Neural progenitor cell (in vitro differentiated cells): Measurements from ENCODE around the gene NEB. TPM values are rescaled to one million over a fixed set of nuclear protein-coding genes. Genes with fewer than 3 reads are reported as not detected.

Experiments
- DNase-seq: peaks from one replicate; pipeline ENCODE4 v3.0.0-alpha.2; 2016; ENCODE audit warnings: low spot score
- H2AFZ ChIP-seq: fragments of 200-600 bp; sonication (generic); replicated peaks from 2 replicates; pipeline ENCODE4 v1.6.1; 2016; ENCODE audit warnings: antibody characterized with exemption
- H3F3A ChIP-seq: fragments of 200-600 bp; sonication (generic); 2 replicates; pipeline ENCODE4 v1.6.1; 2016; ENCODE audit warnings: antibody characterized with exemption, low read depth
- H3K27ac ChIP-seq: fragments of 200-600 bp; sonication (generic); 2 replicates; pipeline ENCODE4 v1.5.1; 2016; ENCODE audit warnings: mild to moderate bottlenecking
- H3K27me3 ChIP-seq: fragments of 200-600 bp; sonication (generic); 2 replicates; pipeline ENCODE4 v1.6.1; 2016; ENCODE audit warnings: mild to moderate bottlenecking, moderate library complexity
- H3K36me3 ChIP-seq: fragments of 200-600 bp; sonication (generic); 2 replicates; pipeline ENCODE4 v1.5.1; 2016
- H3K4me1 ChIP-seq: fragments of 200-600 bp; sonication (generic); 2 replicates; pipeline ENCODE4 v1.6.1; 2016; ENCODE audit warnings: mixed run types
- H3K4me2 ChIP-seq: fragments of 200-600 bp; sonication (generic); 2 replicates; pipeline ENCODE4 v1.6.1; 2016
- H3K4me3 ChIP-seq: fragments of 200-600 bp; sonication (generic); 2 replicates; pipeline ENCODE4 v1.5.1; 2016
- H3K79me2 ChIP-seq: fragments of 200-600 bp; sonication (generic); 2 replicates; pipeline ENCODE4 v1.6.1; 2016; ENCODE audit warnings: low read depth
- H3K9ac ChIP-seq: fragments of 200-600 bp; sonication (generic); 2 replicates; pipeline ENCODE4 v1.6.1; 2016
- H3K9me3 ChIP-seq: fragments of 200-600 bp; sonication (generic); 2 replicates; pipeline ENCODE4 v1.5.1; 2016; ENCODE audit warnings: low read depth
- H4K20me1 ChIP-seq: fragments of 200-600 bp; sonication (generic); 2 replicates; pipeline ENCODE4 v1.6.1; 2016; ENCODE audit warnings: low read depth
- H3K27ac Mint-ChIP-seq: 3 replicates; pipeline ENCODE4 v1.8.0; 2021; ENCODE audit warnings: mixed read lengths
- H3K27me3 Mint-ChIP-seq: 2 replicates; pipeline ENCODE4 v1.8.0; 2022; ENCODE audit warnings: low read depth, mild to moderate bottlenecking, inconsistent platforms, moderate library complexity, mixed read lengths; ENCODE audit not compliant: insufficient read depth
- H3K36me3 Mint-ChIP-seq: 3 replicates; pipeline ENCODE4 v1.8.0; 2021; ENCODE audit warnings: mixed read lengths
- H3K4me1 Mint-ChIP-seq: 3 replicates; pipeline ENCODE4 v1.8.0; 2021; ENCODE audit warnings: mixed read lengths
- H3K4me3 Mint-ChIP-seq: 3 replicates; pipeline ENCODE4 v1.8.0; 2021; ENCODE audit warnings: mild to moderate bottlenecking, moderate library complexity, mixed read lengths
- H3K9me3 Mint-ChIP-seq: 3 replicates; pipeline ENCODE4 v1.8.0; 2020; ENCODE audit warnings: mixed read lengths
- EZH2 ChIP-seq: fragments of 200-600 bp; sonication (generic); IDR thresholded peaks from 2 replicates; pipeline ENCODE4 v1.6.1; 2017; ENCODE audit warnings: antibody characterized with exemption, mild to moderate bottlenecking, moderate library complexity
- EZH2phosphoT487 ChIP-seq: fragments of 200-600 bp; sonication (generic); IDR thresholded peaks from 2 replicates; pipeline ENCODE4 v1.6.1; 2017; ENCODE audit warnings: antibody characterized with exemption
- total RNA-seq: library from RNA; depleted of rRNA; stranded (reverse); fragments of >200 nt; gene quantifications from 2 replicates; pipeline ENCODE4 v1.2.3, GENCODE V29; 2015; ENCODE audit warnings: low replicate concordance
- TF ChIP-seq, protein P1 (sequence below): fragments of 200-600 bp; sonication (generic); IDR thresholded peaks from 2 replicates; pipeline ENCODE4 v1.5.1; 2017; ENCODE audit warnings: antibody characterized with exemption, mild to moderate bottlenecking

NEB gene
- total RNA-seq, 1 donor from 2014 or later = 0.49 TPM

DNA sequence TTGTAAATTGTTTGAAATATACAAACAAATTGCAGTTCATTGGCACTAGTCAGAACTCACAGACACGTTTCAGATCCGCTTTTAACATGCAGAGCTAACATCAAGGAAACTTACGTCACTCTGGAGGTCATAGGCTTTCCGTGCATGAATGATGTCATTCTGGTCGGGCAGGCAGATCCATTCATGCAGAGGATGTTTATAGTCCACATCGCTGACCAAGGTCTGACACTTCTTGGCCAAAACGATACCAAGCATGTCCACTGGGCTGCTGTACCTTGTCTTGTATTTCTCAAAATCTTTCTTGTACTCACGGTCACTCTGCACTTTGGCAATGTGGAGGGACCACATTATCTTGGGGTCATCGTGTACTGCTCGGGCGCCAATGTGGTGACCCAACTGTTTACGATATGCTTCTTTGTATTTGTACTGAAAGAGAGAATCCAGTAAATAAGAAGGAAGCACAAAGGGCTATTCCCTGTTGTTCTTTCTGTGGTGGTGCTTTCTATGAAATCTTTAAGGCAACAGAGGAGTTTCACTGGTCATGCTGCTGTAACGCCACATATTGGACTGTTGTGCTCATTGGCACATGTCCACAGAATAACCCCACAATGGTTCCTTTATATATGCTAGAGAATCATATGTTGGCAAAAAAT, 114.8 kb downstream of the NEB start:
- no peaks in the 10 kb centered on the region for H3K4me1 Mint-ChIP-seq
- TF ChIP-seq EZH2 (no peak), EZH2phosphoT487 (no peak)
- TF ChIP-seq, protein P1, sequence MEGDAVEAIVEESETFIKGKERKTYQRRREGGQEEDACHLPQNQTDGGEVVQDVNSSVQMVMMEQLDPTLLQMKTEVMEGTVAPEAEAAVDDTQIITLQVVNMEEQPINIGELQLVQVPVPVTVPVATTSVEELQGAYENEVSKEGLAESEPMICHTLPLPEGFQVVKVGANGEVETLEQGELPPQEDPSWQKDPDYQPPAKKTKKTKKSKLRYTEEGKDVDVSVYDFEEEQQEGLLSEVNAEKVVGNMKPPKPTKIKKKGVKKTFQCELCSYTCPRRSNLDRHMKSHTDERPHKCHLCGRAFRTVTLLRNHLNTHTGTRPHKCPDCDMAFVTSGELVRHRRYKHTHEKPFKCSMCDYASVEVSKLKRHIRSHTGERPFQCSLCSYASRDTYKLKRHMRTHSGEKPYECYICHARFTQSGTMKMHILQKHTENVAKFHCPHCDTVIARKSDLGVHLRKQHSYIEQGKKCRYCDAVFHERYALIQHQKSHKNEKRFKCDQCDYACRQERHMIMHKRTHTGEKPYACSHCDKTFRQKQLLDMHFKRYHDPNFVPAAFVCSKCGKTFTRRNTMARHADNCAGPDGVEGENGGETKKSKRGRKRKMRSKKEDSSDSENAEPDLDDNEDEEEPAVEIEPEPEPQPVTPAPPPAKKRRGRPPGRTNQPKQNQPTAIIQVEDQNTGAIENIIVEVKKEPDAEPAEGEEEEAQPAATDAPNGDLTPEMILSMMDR = no peak

DNA sequence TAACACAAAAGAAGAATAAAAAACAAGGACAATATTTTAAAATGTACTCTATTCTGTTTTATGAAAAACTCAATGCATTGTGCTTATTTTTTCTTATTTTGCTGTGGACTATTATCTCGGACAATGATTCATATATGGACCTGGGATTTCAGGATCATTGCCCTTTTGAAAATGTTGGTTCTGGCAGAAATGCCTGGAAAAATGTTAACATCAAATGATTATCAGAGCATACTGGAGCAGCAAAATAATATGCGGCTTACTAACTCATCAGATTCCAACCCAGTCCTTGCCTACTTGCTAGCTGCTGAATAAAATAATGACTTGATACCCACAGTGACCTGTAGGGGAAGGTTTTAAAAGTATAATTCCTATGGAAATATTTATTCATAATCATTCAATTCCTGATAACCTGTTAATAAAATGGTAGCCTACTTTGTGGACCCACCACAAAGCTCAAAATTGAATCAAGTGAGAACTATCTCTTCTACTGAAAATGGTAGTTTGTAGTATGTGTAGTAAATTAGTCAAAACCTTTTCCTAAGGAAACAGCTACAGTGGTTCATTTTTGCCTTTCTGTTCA, 117.4 kb downstream of the NEB start:
- no peak for TF ChIP-seq EZH2
- TF ChIP-seq EZH2phosphoT487 = no peak
- TF ChIP-seq, protein P1 = no peak
- Mint-ChIP-seq H3K9me3 (no peaks in the 10 kb centered on the region), H3K4me3 (no peak overlapping the region), H3K27me3 (no peaks in the 10 kb centered on the region), H3K4me1 (no peaks in the 10 kb centered on the region), H3K27ac (no peak overlapping the region), H3K36me3 (no peaks in the 10 kb centered on the region)
- Histone ChIP-seq H3K4me2 (no peak overlapping the region), H3K36me3 (no peaks in the 10 kb centered on the region), H3K9me3 (no peaks in the 10 kb centered on the region), H3K79me2 (no peaks in the 10 kb centered on the region), H3F3A (no peaks in the 10 kb centered on the region), H3K27ac (no peak overlapping the region), H3K4me1 (no peaks in the 10 kb centered on the region), H3K9ac (no peak overlapping the region), H3K27me3 (no peaks in the 10 kb centered on the region), H3K4me3 (no peak overlapping the region), H4K20me1 (no peaks in the 10 kb centered on the region), H2AFZ (no peak overlapping the region)
- DNase-seq = no peak

More for the DNA sequence above, 114.8 kb downstream of the NEB start:
- Mint-ChIP-seq H3K36me3 (no peaks in the 10 kb centered on the region), H3K27ac (no peak overlapping the region), H3K4me3 (no peak overlapping the region), H3K9me3 (no peaks in the 10 kb centered on the region), H3K27me3 (no peaks in the 10 kb centered on the region)
- H3K4me2 ChIP-seq = no peak overlapping the region
- no peaks in the 10 kb centered on the region for H3K27me3 ChIP-seq
- H3K36me3 ChIP-seq = no peaks in the 10 kb centered on the region
- no peak overlapping the region for H3K27ac ChIP-seq
- H3K4me1 ChIP-seq = no peaks in the 10 kb centered on the region
- no peak overlapping the region for H3K4me3 ChIP-seq
- H4K20me1 ChIP-seq = no peaks in the 10 kb centered on the region
- no peak for DNase-seq
- H3K9ac ChIP-seq = no peak overlapping the region
- H3K9me3 ChIP-seq = no peaks in the 10 kb centered on the region
- no peaks in the 10 kb centered on the region for H3F3A ChIP-seq
- H3K79me2 ChIP-seq = no peaks in the 10 kb centered on the region
- H2AFZ ChIP-seq = no peak overlapping the region

DNA sequence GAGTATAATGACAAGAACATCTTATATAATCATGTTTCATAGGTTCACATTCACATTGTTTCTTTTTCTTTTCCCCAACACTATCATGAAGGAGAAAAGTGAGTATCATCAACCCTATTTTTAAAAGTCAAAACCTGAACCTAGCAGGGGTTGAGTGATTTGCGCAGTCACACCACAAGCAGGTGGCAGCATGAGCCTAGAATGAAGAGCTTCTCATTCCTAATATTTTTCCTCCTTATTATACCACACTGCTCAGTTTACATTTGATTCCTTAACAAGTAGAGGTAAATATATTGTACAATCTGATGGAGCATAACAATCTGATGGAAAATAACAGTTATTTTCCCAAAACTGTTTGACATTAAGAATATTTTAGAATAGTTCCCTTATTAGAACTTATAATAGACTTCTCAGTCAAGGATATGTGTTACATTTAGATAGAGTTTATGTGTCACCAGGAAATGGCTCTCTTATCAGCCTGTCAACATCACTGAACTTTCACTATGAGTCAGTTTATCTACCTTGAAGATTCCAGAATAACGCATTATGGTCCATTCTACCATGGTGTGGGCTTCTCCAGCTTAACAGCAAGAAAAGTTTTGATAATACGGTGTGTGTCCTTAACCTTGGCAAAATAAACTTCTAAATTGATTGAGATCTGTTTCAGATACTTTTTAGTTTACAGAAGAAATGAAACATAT, 119.5 kb downstream of the NEB start:
- Histone ChIP-seq H3K9ac (no peak overlapping the region), H4K20me1 (no peaks in the 10 kb centered on the region), H3K79me2 (no peaks in the 10 kb centered on the region), H3K27ac (no peak overlapping the region), H2AFZ (no peak overlapping the region), H3K4me1 (no peaks in the 10 kb centered on the region), H3F3A (no peaks in the 10 kb centered on the region), H3K9me3 (no peaks in the 10 kb centered on the region), H3K4me2 (no peak overlapping the region), H3K27me3 (no peaks in the 10 kb centered on the region), H3K4me3 (no peak overlapping the region), H3K36me3 (no peaks in the 10 kb centered on the region)
- TF ChIP-seq, protein P1 = peak; percentile 44
- TF ChIP-seq EZH2 (no peak), EZH2phosphoT487 (no peak)
- Mint-ChIP-seq H3K36me3 (no peaks in the 10 kb centered on the region), H3K27me3 (no peaks in the 10 kb centered on the region), H3K27ac (no peak overlapping the region), H3K9me3 (no peaks in the 10 kb centered on the region), H3K4me1 (no peaks in the 10 kb centered on the region), H3K4me3 (no peak overlapping the region)
- DNase-seq = no peak
